ENCODE data around the gene GPR156. TPM values are rescaled to one million over a fixed set of nuclear protein-coding genes. Genes with fewer than 3 reads are reported as not detected.

Gene GPR156
- total RNA-seq, 6 experiments from 2014 or later: 0.14 to 0.29 (median 0.21) TPM

DNA sequence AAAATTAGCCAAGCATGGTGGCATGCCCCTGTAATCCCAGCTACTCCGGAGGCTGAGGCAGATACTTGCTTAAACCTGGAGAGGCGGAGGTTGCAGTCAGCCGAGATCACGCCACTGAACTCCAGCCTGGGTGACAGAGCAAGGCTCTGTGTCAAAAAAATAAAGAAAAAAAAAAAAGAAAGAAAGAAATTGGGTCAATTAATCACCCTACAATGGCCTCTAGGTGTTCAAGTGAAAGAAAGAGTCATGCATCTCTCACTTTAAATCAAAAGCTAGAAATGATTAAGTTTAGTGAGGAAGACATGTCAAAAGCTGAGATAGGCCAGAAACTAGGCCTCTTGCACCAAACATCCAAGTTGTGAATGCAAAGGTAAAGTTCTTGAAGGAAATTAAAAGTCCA lies 145.9 kb downstream of the GPR156 start:
- H3K9me3 Mint-ChIP-seq: no peaks in the 10 kb centered on the region
- H3K27me3 Mint-ChIP-seq (ENCODE audit: insufficient read depth): no peaks in the 10 kb centered on the region; the same call in 1 of the 2 replicates
- H3K36me3 Mint-ChIP-seq (ENCODE audit: low read depth): 0 out of 2 replicates have a peak, but pooled peaks cover 4% of the 10 kb centered on the region
- TF ChIP-seq, protein P1, sequence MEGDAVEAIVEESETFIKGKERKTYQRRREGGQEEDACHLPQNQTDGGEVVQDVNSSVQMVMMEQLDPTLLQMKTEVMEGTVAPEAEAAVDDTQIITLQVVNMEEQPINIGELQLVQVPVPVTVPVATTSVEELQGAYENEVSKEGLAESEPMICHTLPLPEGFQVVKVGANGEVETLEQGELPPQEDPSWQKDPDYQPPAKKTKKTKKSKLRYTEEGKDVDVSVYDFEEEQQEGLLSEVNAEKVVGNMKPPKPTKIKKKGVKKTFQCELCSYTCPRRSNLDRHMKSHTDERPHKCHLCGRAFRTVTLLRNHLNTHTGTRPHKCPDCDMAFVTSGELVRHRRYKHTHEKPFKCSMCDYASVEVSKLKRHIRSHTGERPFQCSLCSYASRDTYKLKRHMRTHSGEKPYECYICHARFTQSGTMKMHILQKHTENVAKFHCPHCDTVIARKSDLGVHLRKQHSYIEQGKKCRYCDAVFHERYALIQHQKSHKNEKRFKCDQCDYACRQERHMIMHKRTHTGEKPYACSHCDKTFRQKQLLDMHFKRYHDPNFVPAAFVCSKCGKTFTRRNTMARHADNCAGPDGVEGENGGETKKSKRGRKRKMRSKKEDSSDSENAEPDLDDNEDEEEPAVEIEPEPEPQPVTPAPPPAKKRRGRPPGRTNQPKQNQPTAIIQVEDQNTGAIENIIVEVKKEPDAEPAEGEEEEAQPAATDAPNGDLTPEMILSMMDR (IDR thresholded peaks at IDR 0.05): no peak
- peaks cover 46% of the 10 kb centered on the region for H3K4me1 Mint-ChIP-seq (ENCODE audit: low read depth)
- no peak overlapping the region for H3K27ac Mint-ChIP-seq
- DNase-seq: no peak
- H3K4me3 Mint-ChIP-seq: no peak overlapping the region

DNA sequence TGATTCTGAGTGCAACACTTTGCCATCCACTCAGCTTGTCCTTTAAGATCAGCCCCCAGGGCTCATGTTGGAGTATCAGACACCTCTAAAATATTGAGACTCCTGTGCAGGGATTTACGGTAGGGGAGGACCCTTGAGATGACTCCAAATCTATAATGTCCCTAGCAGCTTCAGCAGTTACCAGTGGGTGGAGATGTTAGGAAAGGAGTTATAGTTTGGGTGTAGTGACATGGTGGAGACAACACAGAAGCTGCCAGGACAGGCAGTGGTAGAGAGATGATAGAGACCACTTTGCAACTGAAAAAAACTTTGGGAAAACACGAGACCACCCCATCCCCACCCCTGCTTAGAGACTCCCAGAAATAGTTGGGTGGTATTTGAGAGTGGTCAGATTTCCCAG lies 147.5 kb downstream of the GPR156 start:
- Mint-ChIP-seq H3K9me3 (no peaks in the 10 kb centered on the region), H3K4me3 (no peak overlapping the region), H3K27ac (no peak overlapping the region), H3K4me1 (ENCODE audit: low read depth) (peaks cover 39% of the 10 kb centered on the region), H3K27me3 (ENCODE audit: insufficient read depth) (no peaks in the 10 kb centered on the region; the same call in 1 of the 2 replicates), H3K36me3 (ENCODE audit: low read depth) (0 out of 2 replicates have a peak, but pooled peaks cover 4% of the 10 kb centered on the region)
- TF ChIP-seq, protein P1 (IDR thresholded peaks at IDR 0.05): 0 out of 2 replicates have a peak, but pooled peaks have one; percentile 17
- no peak for DNase-seq

DNA sequence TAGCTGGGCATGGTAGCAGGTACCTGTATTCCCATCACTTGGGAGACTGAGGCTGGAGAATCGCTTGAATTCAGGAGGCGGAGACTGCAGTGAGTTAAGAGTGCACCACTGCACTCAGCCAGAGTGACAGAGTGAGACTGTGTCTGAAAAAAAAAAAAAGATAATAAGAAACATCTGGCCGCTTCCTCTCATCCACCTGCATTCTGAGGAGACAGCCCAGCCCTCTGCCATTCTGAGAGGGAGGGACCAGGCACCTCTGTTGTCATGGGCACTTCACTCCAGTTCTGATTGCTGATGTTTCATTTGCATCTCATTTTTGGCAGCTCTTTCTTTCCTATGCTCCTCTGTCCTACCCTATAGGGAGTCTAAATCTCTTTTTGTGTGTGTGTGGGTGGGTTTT lies 154.4 kb downstream of the GPR156 start:
- DNase-seq: no peak
- H3K27ac Mint-ChIP-seq: no peak overlapping the region
- H3K4me3 Mint-ChIP-seq: no peak overlapping the region
- peaks cover 29% of the 10 kb centered on the region for H3K4me1 Mint-ChIP-seq (ENCODE audit: low read depth)
- no peaks in the 10 kb centered on the region for H3K36me3 Mint-ChIP-seq (ENCODE audit: low read depth)
- no peaks in the 10 kb centered on the region for H3K9me3 Mint-ChIP-seq
- TF ChIP-seq, protein P1 (IDR thresholded peaks at IDR 0.05): no peak
- H3K27me3 Mint-ChIP-seq (ENCODE audit: insufficient read depth): no peaks in the 10 kb centered on the region

DNA sequence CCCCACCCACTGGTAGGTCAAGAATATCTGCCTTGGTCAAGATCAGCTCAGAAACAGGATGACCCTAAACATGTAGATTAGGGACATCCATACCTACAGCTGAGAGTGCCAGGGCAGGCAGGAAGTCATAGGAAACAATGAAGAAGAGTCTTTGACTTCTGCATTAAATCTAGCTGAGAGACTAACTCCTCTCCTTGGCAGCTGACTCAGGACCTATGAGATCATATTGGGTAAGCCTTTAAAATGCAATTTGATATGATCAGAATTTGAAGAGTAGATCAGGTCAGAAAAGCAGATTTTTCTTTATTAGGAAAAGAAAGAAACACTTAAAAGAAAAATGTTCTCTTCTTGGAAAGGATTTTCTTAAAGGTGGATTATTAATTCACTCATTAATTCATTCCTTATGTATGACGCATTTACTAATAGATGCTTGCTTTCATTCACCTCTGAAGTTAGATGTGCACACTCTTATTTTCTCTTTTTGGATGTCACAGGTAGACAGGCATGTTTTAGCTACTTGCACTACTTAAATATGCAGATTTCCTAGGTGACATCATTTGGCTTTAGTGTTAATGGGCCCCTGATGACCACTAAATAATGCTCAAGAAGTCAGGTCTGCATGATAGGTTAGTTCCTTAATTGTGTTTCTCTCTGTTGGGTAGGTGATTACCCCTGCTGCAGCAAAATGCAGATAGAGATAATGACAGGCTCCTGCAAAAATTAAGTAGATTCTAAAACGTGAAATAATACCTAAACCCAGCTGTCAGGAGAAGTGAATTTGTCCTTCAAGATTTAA lies 155.1 kb downstream of the GPR156 start:
- H3K4me3 Mint-ChIP-seq: no peak overlapping the region
- DNase-seq: peak; percentile 10
- no peaks in the 10 kb centered on the region for H3K27me3 Mint-ChIP-seq (ENCODE audit: insufficient read depth)

DNA sequence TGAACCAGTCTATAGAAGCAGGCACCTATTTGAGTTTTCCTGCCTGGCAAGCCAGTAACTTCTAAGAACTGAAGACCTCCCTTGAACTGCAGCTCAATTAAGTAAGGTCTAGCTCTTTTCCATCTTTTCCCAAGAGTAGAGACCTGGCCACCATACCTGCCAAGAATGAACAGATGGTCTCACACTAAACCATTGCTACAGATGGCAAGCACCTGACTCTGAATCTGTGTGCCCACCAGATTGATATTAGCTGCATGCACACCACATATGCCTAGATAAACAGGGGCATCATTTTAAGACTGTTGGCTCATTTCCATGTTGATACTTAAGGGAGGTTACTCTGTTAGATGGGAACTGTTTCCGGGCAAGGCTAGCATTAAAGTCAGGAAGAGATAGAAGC lies 156.0 kb downstream of the GPR156 start:
- no peak overlapping the region for H3K27ac Mint-ChIP-seq
- no peak for DNase-seq
- no peaks in the 10 kb centered on the region for H3K27me3 Mint-ChIP-seq (ENCODE audit: insufficient read depth)
- no peak overlapping the region for H3K4me3 Mint-ChIP-seq
- H3K36me3 Mint-ChIP-seq (ENCODE audit: low read depth): no peaks in the 10 kb centered on the region
- H3K9me3 Mint-ChIP-seq: no peaks in the 10 kb centered on the region
- H3K4me1 Mint-ChIP-seq (ENCODE audit: low read depth): peaks cover 19% of the 10 kb centered on the region
- TF ChIP-seq, protein P1 (IDR thresholded peaks at IDR 0.05): no peak

More for the DNA sequence above, 155.1 kb downstream of the GPR156 start:
- peaks cover 22% of the 10 kb centered on the region for H3K4me1 Mint-ChIP-seq (ENCODE audit: low read depth)
- H3K27ac Mint-ChIP-seq: no peak overlapping the region
- no peaks in the 10 kb centered on the region for H3K36me3 Mint-ChIP-seq (ENCODE audit: low read depth)
- no peaks in the 10 kb centered on the region for H3K9me3 Mint-ChIP-seq
- TF ChIP-seq, protein P1 (IDR thresholded peaks at IDR 0.05): no peak
